ENCODE results near the gene CRYBB1.

Gene CRYBB1

DNA sequence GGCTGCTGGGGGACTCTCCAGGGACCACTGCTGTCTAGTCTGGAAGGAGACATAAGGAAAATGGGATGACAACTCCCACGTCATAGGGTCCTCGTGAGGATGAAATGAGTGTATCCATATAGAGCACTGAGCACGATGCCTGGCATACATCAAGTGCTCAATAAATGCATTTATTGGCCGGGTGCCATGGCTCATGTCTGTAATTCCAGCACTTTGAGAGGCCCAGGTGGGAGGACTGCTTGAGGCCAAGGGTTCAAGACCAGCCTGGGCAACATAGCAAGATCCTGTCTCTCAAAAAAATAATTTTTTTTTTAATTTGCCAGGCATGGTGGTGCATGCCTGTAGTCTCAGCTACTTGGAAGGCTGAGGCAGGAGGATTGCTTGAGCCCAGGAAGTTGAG, 15.7 kb downstream of the CRYBB1 start:
- no peak for DNase-seq

DNA sequence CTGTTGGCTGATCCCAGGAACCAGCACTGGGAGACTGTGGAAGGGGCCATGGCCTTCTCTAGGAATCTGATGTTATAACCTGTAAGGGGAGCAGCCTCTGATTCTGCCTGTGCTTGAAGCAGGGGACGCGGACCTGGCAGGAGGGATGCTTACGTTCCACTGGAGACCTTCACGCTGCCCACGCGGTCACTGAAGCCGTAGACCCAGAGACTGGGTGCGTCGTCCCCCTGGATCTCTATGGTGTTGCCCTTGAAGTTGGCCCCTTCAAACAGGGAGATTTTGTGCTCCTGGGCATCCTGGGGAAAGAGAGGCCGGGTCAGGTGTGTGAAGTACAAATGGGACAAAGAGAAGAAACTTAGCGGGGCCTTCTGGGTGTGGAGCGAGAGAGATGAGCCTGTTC, 16.1 kb downstream of the CRYBB1 start:
- DNase-seq = no peak

DNA sequence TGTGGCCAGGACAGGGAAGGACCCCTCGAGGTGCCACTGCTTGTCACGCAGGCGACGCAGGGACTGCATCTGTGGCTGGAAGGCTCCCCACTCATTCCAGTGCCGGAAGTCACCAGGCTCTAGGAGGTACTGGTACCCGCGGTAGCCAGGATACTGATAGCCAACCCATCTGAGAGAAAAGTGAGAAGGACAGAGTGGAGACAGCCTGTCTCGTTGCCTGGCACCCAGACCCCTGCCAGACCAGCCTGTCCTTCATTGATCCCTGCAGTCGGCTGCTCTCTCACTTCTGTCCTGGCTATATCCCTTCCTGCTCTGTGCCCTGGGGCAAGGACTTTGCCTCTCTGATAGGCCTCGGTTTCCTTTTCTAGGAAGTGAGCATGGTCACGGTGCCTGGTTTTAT, 18.3 kb downstream of the CRYBB1 start:
- no peak for DNase-seq

DNA sequence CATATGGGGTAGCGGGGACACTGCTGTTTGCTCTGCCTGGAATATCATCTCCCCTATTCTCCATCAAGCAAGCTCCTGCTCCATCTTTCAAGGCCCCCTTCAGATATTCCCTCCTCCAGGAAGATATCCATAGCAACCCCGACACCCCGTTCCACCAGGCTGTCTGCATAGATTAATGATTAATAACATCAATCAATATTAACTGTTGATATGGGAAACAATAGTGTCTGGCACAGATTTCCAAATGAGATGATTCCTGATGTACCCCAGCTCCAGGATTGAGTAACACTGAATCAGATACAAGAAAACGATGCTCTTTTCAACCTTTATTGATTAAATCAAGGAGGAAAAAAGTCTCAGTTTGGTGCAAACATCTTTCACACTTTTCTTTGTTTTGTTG, 20.3 kb downstream of the CRYBB1 start:
- no peak for DNase-seq

DNA sequence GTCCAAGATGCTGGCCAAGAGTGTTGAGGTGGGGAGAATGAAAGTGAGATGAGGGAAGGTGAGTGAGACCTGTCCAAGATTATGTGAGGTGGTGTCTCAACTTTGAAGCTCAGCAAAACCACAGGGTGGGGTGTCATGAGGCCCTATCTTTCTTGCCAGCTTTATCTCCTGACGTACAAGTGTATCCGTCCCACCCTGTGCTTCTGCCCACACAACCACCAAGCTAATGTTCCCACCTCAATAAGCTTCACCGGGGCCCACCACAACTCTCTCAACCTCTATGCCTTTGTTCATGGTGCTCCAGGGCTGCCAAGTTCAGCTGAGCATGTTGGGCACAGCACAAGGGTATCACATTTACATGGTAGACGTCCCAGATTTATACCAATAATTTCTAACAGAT, 20.8 kb downstream of the CRYBB1 start:
- no peak for DNase-seq

DNA sequence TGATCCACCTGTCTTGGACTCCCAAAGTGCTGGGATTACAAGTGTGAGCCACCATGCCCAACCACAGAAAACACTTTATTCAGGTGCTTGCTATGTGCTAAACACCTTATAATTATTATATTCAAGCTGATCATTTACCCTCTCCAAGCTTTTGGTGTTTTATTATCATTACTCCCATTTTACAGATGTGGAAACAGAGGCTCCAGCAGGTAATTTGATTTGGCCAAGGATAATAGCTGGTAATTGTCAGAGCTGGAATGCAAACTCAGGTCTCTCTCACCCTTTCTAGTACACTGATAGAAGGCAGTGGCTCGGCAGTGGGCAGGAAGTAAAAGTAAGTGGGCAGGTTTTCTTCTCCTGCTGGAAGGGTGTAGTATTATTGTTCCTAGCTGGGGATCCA, 24.1 kb downstream of the CRYBB1 start:
- DNase-seq = no peak

DNA sequence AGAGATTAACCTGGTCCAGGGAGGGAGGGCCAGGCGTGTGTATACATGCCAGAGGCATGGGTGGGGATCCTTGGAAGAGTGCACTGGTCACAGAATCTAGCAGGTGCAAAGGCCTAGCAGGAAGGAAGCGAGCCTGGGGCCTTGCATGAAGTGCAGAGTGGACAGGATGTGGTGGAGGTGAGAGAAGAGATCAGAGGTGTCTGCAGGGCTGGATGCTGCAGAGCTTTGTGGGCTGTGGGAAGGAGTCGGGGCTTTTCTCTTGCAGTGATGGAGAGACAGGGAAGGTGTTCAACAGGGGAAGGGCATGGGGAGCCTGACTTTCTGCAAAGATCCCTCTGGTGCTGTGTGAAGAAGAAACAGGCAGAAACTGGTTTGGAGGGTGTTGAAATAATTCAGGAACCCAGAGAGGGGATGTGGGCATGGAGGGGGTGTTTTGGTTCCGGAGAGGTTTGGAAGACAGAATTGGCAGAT, 25.4 kb downstream of the CRYBB1 start:
- DNase-seq = peak in 1 of 4 experiments; percentile 13

DNA sequence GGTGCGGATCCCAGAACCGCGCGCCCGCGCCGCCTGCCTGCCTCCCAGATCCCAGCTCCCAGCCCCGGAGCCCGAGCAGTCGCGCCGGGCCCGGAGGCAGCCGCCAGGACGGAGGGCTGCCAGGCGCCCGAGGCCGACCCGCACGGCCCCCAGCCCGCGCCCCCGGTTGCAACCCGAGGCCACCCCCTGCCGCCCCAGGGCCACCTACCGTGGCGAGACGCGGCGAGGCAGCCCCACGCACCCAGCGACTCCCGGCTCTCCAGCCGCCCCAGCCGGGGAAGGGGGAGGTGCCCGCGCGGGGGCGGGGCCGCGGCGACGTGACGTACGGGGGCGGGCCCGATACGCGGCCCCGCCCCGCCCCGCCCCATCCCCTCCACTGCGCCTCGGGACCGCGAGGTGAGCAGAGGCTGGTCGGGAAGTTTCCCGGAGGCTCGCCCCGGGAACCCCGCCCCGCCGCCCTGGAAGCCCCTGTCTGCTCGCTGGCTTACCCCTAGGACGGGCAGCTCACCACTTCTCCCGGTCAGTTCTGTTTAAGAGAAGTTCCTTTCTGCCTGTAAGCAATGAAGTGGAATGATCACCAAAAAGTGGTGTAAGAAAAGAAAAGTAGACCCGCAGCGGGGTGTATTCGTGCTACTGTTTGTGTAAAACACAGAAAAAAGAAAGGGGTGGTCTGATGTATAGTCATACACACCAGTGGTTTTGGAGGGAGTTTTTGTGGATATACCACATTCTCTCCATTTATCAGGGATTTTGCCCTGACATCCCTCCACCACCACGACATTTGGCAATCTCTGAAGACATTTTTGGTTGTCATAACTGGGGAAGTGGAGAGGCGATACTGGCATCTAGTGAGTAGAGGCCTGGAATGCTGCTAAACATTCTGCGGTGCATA, 27.7 kb downstream of the CRYBB1 start, which contains the start of gene TPST2:
TSS of gene TPST2 (minus strand) at position 288 of the 892 bp plus-strand sequence. CDS start 48,502 bp downstream, outside the sequence.
- peak; percentile 55 to 67 (median 63) for DNase-seq

DNA sequence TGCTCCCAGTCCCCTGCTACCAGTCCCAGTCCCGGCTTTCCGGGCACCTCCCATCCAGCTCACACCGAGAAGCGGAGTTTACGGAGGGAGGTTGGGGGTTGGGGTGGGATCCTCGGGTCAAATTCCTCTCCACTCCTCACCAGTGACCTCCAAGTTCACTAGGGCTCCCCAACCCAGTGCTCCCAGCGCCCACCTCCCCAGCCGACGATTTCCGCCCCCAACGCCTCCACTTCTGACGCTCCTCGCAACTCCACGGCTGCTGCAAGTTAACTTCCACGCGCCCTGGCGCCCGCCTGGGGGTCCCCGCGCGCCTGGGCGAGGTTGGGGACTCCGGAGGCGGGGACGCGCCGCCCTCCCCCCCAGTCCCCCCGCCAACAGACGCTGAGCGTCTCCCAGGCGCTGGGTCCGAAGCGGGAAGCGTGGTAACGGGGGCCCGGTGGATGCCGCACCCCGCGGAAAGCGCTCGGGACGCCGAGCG, 28.4 kb downstream of the CRYBB1 start:
- no peak for DNase-seq

DNA sequence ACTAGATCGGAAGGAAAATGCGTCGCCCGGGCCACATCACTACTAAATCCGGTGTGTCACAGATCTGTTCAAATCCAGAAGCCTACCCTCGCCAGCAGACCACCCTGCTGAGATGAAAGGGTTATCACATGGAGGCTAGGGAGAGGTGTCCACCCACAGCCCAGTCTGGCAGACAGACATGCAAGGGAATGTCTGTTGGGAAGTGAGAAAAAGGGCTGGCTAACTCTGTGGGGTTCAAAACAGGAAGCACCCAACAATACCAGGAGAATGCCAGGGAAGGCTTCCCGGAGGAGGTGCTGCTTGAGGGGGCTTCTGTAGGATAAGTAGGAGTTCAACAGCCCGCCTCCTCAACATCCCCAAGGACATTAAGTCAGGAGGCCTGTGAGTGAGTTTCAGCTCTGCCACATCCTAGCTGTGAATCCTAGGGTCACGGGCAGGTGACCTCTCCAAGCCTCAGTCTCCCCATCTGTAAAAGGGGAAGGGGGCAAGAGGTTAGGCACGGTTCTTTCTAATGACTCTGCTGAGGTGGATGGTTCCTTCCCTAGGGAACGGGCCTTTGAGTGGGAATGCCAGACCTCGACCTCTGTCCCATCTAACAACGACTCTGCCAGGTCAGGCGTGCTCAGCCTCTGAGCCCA, 29.0 kb downstream of the CRYBB1 start:
- DNase-seq = no peak

DNA sequence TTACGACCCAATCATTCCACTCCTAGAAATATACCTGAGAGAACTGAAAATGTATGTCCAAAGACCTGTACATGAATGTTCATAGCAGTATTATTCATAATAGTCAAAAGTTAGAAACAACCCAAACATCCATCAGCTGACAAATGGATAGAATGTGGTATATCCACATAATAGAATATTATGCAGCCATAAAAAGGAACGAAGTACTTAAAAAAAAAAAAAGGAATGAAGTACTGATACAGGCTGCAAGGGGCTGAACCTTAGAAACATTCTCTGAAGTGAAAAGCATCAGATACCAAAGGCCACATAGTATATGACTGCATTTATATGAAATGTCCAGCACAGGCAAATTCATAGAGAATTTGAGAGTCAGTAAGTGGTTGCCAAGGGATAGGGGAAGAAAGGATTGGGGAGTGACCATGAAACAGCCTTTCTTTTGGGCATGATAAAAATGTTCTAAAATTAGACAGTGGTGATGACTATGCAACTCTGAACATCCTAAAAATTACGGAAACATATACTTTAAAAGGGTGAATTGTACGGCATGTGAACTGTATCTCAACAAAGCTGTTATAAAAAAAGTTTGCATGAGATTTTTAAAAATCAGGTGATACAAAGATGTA, 29.7 kb downstream of the CRYBB1 start:
- no peak for DNase-seq

DNA sequence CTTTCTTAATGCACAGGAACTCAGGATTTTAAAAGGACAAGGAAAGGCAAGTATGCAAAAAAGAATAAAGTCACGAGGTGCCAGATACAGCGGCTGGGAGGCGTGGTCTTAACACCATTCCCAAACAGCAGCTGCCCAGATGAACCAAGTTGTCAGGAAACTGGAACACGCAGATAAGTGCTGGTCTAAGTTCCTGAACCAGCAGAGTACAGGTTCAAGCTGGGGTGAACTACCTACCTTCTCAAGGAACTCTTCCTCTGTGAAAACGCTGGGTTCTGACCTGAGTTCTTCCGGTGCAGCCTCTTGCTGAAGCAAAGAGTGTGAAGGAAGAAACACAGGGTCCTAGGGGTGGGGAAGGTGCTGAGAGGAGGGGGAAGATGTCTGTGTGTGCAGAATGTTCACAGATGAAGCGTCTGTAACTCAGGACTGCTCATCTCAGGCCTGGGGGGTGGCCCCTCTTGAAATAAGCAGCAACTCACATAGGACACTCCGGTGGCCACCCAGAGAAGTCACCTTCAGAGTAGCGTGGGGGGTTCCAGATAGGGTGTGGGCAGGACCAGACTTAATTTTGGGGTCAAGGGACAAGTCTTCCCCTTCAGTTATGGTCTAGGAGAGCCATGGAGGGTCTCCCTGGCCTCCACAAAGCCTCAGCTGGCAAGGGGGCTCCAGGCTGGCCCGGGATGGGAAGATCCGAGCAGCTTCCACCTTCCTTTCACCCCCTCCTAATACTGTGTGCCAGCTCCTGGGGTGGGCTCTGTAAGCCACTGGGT, 31.1 kb downstream of the CRYBB1 start:
- DNase-seq = no peak

DNA sequence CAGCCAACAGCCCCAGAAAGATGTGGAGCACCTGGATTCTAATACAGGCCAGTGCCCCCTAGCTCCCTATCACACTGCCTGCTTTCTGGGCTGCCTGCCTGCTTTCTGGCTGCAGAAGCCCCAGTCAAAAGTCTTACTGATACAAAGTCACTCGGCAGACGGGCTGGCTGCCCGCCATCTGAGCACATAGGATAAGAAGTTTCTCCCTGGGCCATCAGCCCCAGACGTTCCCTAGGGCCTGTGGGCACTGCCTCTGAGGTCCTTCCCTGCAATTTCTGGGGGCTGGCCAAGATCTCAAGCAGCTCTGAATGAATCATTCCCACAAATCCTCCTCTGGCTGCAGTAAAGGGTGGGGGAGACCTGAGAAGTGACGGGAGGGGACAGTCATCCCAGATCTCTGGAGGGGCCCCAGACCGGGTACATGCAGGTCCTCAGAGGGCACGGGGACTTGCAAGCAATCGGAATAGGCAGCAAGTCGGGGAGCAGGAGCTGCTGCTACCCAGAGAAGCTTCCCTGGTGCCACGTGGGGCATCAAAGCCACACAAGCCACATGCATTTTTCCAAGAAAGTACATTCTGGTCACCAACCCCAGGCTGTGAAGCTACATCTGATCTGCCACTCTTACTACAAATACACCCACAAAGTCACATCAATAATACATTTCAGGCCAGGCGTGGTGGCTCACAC, 32.6 kb downstream of the CRYBB1 start:
- no peak for DNase-seq

DNA sequence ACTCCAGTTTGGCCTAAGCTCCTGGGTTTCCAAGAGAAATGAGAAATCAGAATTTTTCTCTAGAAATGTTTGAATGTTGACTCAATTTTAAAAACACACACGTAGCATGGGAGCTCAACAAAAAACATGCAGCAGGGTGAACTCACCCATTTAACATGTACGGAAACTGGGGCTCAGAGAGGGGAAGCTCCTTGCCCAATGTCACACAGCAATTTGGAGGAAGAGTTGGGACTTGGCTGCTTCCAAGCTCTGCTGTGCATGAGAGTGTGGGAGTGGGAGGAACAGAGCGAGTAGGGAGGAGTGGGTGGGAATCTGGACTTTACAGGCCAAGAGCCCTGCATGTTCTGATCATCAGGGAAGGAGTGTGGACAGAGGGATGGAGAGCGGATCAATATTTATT, 33.8 kb downstream of the CRYBB1 start:
- no peak for DNase-seq

DNA sequence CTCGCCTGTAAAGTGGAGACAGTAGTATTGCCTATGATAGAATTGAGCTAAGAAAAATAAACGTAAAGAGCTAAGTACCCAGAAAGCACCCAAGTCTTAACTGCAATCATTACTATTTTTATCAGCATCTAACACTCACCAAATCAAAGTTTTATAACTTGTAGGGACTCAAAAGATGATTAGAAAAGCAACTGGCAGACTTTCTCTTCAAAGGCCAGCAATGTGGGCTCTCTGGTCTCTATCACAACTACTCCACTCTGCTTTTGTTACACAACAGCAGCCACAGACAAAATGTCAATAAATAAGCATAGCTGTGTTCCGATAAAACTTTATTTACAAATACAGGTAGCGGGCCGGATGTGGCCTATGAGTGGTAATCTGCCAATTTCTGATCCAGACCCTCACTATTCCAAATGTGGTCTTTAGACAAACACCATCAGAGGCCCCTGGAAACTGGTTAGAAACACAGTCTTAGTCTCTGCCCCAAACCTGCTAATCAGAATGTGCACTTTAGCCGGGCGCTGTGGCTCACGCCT, 36.1 kb downstream of the CRYBB1 start:
- DNase-seq = no peak

DNA sequence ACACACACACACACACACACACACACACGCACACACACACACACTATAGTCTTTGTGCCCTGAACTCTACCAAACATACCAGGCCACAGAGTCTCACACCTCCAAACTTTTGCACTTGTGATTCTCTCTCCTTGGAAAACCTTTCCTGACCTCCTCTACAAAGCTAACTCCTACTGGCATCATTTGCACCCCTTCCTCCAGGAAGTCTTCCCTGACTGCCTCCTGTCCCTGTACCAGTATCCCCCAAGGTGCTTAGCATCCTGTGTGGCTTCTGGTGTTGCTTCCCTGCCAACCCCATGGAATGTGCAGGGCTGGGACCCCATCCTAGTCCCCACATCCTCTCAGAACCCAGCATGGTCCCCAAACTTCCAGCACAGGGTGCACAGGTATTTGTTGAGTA, 36.8 kb downstream of the CRYBB1 start:
- DNase-seq = no peak

DNA sequence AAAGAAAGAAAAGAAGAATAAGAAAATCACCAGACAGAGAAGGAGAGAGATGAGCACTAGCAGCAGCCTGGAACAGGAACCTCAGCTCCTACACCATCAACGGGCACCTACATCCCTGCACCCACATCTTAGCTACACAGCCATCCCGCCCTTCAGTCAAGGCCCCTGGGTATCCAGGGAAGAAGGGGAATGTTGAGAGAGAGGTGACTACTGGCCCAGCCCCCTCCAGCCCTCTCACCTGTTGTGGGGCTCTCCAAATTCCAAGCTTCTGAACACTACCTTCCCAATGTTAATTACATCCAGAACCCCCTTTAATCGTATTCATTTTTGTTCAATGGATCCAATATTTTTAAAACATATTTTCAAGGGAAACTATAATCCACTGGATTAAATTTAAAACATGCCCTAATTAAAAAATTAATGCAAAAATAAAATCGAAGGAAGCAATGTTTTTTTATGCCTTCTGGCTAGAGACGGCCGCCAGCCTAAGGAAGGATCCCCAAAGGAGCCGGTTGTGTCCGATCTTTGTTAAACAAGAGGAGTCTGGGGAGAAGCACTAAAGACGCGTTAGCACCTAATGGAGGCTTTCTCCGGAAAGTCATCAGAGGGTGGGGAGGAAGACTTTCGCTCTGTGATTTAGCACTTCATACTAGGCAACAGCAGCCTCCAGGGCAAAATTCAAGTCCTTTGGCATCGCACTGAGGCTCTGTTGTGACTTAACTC, 37.4 kb downstream of the CRYBB1 start:
- DNase-seq = no peak

DNA sequence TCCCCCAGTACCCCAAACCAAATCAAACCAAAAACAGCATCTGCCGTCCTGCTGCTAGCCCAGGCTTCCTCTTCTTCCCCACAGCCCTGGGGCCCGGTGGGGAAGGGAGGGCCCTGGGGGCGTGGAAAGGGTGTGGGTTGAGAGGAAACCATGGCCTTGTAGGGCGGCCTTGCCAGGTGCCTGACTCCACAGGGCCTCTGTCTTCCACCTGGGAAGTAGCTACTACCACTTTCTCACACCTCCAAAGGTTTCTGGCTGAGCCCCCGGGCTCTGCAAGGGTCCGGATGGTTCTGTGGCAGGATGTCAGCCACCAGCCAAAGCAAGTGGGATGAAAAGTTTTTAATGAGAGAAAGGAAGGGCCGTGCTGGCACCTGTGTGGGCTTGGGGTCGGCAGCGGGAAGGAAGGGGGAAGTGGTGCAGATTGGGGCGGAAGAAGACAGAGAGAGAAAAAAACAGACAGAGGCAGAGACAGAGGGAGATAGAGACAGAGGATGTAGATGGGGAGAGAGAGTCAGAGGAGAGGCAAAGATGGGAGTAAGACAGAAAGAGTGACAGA, 38.4 kb downstream of the CRYBB1 start:
- DNase-seq = peak in 2 of 4 experiments; percentile 27 to 30

DNA sequence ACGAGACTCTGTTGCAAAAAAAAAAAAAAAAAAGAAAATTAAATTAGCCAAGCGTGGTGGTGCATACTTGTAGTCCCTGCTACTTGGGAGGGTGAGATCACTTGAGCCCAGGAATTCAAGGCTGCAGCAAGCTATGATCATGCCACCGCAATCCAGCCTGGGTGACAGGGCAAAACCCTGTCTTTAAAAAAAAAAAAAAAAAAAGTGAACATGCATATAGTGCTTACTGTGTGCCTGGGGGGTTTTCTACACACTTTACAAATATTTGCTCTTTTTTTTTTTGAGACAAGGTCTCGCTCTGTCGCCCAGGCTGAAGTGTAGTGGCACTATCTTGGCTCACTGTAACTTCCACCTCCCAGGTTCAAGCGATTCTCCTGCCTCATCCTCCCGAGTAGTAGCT, 40.7 kb downstream of the CRYBB1 start:
- no peak for DNase-seq

DNA sequence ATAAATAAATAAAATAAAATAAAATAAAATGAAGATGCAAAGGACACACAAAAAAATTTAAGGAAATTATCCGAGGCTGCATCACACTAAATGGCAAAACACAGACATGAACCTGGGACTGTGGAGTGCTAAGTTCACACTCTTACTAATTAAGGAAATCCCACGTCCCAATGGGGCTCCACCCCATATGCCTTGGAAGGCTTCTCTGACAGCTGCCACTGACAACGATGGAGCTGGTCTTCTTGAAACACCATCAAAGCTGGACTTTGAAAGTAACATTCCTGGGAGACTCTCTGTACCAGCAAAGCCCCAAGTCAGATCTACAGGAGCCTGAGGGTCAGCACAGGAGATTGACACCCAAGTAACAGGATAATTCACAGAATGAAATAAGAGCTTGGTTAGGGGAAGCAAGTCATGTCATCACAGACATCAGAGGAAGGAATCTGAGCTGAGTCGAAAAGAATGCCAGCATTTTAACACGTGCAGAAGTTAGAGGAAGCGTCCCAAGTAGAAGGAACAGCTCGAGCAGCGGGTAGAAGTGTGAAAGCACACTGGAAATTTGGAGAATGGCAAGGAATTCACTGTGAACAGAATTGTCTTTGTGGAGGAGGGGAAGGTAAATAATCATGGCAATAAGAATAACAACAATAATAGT, 41.7 kb downstream of the CRYBB1 start:
- no peak for DNase-seq

Data from activated CD4-positive, CD25-positive, alpha-beta regulatory T cell (primary cell).